GM23338 (cell line): Measurements from ENCODE around the gene KCNC4. TPM values are rescaled to one million over a fixed set of nuclear protein-coding genes. Genes with fewer than 3 reads are reported as not detected.
A peak's percentile ranks its signal among the peaks of the same experiment; 100 is the strongest.

Source experiments
- ATAC-seq: fragments of 200-7000 bp; cut with Tn5 transposase; 3 replicates; pipeline ENCODE4 v1.9.1; 2020
- DNase-seq: peaks from one replicate; pipeline ENCODE4 v3.0.0-alpha.2; 2015; ENCODE audit warnings: low spot score
- H2AFZ ChIP-seq: fragments of 200-600 bp; sonication (generic); 2 replicates; pipeline ENCODE4 v1.8.0; 2016; ENCODE audit warnings: antibody characterized with exemption, mild to moderate bottlenecking, moderate library complexity
- H3F3A ChIP-seq: fragments of 200-600 bp; sonication (generic); replicated peaks from 2 replicates; pipeline ENCODE4 v1.8.0; 2017; ENCODE audit warnings: antibody characterized with exemption, mixed run types, low read depth
- H3K27ac ChIP-seq: fragments of 200-600 bp; sonication (generic); 2 replicates; pipeline ENCODE4 v1.6.1; 2016; ENCODE audit warnings: low read depth
- H3K27me3 ChIP-seq: fragments of 200-600 bp; sonication (generic); 2 replicates; pipeline ENCODE4 v1.8.0; 2016; ENCODE audit warnings: mild to moderate bottlenecking, mixed run types, moderate library complexity; ENCODE audit not compliant: insufficient read depth
- H3K36me3 ChIP-seq: fragments of 200-600 bp; sonication (generic); 2 replicates; pipeline ENCODE4 v1.8.0; 2016; ENCODE audit warnings: mild to moderate bottlenecking; ENCODE audit not compliant: insufficient read depth
- H3K4me1 ChIP-seq: fragments of 200-600 bp; sonication (generic); 2 replicates; pipeline ENCODE4 v1.8.0; 2016; ENCODE audit warnings: mild to moderate bottlenecking, moderate library complexity; ENCODE audit not compliant: insufficient read depth
- H3K4me2 ChIP-seq: fragments of 200-600 bp; sonication (generic); 2 replicates; pipeline ENCODE4 v1.7.1; 2017; ENCODE audit warnings: mixed run types
- H3K4me3 ChIP-seq: fragments of 200-600 bp; sonication (generic); 2 replicates; pipeline ENCODE4 v1.6.1; 2016; ENCODE audit warnings: mixed run types
- H3K79me2 ChIP-seq: fragments of 200-600 bp; sonication (generic); replicated peaks from 2 replicates; pipeline ENCODE4 v1.8.0; 2017; ENCODE audit warnings: mild to moderate bottlenecking; ENCODE audit not compliant: insufficient read depth
- H3K9me2 ChIP-seq: fragments of 200-600 bp; sonication (generic); 2 replicates; pipeline ENCODE4 v1.8.0; 2017; ENCODE audit not compliant: insufficient read depth
- H4K20me1 ChIP-seq: fragments of 200-600 bp; sonication (generic); replicated peaks from 2 replicates; pipeline ENCODE4 v1.8.0; 2017; ENCODE audit warnings: mild to moderate bottlenecking; ENCODE audit not compliant: insufficient read depth
- H3K27ac Mint-ChIP-seq: 2 replicates; pipeline ENCODE4 v1.8.0; 2020; ENCODE audit warnings: inconsistent platforms, mild to moderate bottlenecking, moderate library complexity, mixed read lengths
- H3K27me3 Mint-ChIP-seq: 3 replicates; pipeline ENCODE4 v1.8.0; 2022; ENCODE audit warnings: low read depth, mild to moderate bottlenecking, moderate library complexity, mixed read lengths, inconsistent platforms; ENCODE audit not compliant: insufficient read depth, poor library complexity
- H3K36me3 Mint-ChIP-seq: 3 replicates; pipeline ENCODE4 v1.8.0; 2021; ENCODE audit warnings: low read depth, mild to moderate bottlenecking, inconsistent platforms, moderate library complexity, mixed read lengths
- H3K4me1 Mint-ChIP-seq: 3 replicates; pipeline ENCODE4 v1.8.0; 2020; ENCODE audit warnings: mild to moderate bottlenecking, inconsistent platforms, mixed read lengths
- H3K4me3 Mint-ChIP-seq: 3 replicates; pipeline ENCODE4 v1.8.0; 2021; ENCODE audit warnings: moderate library complexity, mild to moderate bottlenecking, inconsistent platforms, mixed read lengths
- H3K9me3 Mint-ChIP-seq: 3 replicates; pipeline ENCODE4 v1.8.0; 2020; ENCODE audit warnings: moderate library complexity, mild to moderate bottlenecking, inconsistent platforms, mixed read lengths
- CREB1 ChIP-seq: fragments of 250-450 bp; sonication (Bioruptor Pico); IDR thresholded peaks from 2 replicates; pipeline ENCODE4 v1.5.0; 2020; ENCODE audit warnings: low read depth, mild to moderate bottlenecking, moderate library complexity
- EZH2 ChIP-seq: fragments of 200-600 bp; sonication (generic); IDR thresholded peaks from one replicate; pipeline ENCODE4 v1.8.0; 2017; ENCODE audit warnings: antibody characterized with exemption, mild to moderate bottlenecking, low read depth; ENCODE audit not compliant: unreplicated experiment
- EZH2phosphoT487 ChIP-seq: fragments of 200-600 bp; sonication (generic); IDR thresholded peaks from one replicate; pipeline ENCODE4 v1.8.1; 2018; ENCODE audit warnings: antibody characterized with exemption; ENCODE audit not compliant: unreplicated experiment
- JUNB ChIP-seq: IDR thresholded peaks from one replicate; pipeline ENCODE4 v1.6.1; 2016; ENCODE audit warnings: antibody characterized with exemption; ENCODE audit not compliant: unreplicated experiment
- NANOG ChIP-seq: IDR thresholded peaks from 2 replicates; pipeline ENCODE4 v1.6.1; 2016; ENCODE audit warnings: antibody characterized with exemption, borderline replicate concordance
- POLR2AphosphoS5 ChIP-seq: IDR thresholded peaks from 2 replicates; pipeline ENCODE4 v1.6.1; 2016; ENCODE audit warnings: antibody characterized with exemption, low read depth
- STAT1 ChIP-seq: IDR thresholded peaks from one replicate; pipeline ENCODE4 v1.6.1; 2016; ENCODE audit warnings: antibody characterized with exemption; ENCODE audit not compliant: unreplicated experiment
- ZNF114 ChIP-seq: fragments of 250-450 bp; sonication (Bioruptor Pico); IDR thresholded peaks from 2 replicates; pipeline ENCODE4 v1.5.0; 2020; ENCODE audit warnings: mild to moderate bottlenecking, moderate library complexity
- ZNF331 ChIP-seq: fragments of 250-450 bp; sonication (Bioruptor Pico); IDR thresholded peaks from 2 replicates; pipeline ENCODE4 v1.5.0; 2020; ENCODE audit warnings: low read depth, mild to moderate bottlenecking, moderate library complexity
- polyA plus RNA-seq: library from polyadenylated mRNA; unstranded; fragments of >200 nt; fragmentation: Nextera tagmentation; extraction: Ambion mirVana; gene quantifications from 2 replicates; pipeline ENCODE4 v1.2.1, GENCODE V29; 2016
- total RNA-seq: library from RNA; depleted of rRNA; stranded (reverse); fragments of >200 nt; shearing (Covaris generic); gene quantifications from 2 replicates; pipeline ENCODE4 v1.2.3, GENCODE V29; 2014
- TF ChIP-seq, protein P1 (sequence below): IDR thresholded peaks from one replicate; pipeline ENCODE4 v1.6.1; 2018; ENCODE audit warnings: antibody characterized with exemption; ENCODE audit not compliant: unreplicated experiment
- TF ChIP-seq, protein P2 (sequence below), 2 experiments: fragments of 200-600 bp in 1 of 2; sonication (generic) in 1 of 2; conservative IDR thresholded peaks; 2 replicates each; pipeline versions ENCODE4 v1.5.1 to v1.6.1; 2016 to 2017; ENCODE audit warnings: antibody characterized with exemption in 2 of 2, low read depth in 2 of 2, mild to moderate bottlenecking in 2 of 2, moderate library complexity in 1 of 2
- TF ChIP-seq, protein P3 (sequence below): IDR thresholded peaks from 2 replicates; pipeline ENCODE4 v1.6.1; 2016; ENCODE audit warnings: antibody characterized with exemption

KCNC4 gene
- total and polyA plus RNA-seq, 2 experiments from 2014 or later = 3.5 to 10.7 TPM

DNA sequence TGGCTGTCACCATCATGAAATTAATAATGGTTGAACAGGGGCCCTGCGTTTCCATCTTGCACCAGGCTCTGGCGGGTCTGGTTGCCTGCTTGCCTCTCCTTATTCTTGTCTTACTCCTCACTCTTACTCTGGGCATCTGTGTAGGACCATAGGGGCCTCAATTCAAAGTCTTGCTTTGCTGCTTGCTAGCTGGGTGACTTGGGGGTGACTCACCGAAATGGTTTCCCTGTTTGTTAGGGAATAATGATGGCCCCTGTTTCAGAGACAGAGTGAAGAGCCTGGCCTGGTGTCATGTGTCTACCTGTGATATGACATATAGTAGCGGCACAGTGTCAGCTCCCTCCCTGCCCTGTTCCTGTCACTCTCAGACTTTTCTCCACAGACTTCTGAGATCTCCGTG is 24.6 kb downstream of the KCNC4 start:
- no peak for DNase-seq
- H3K79me2 ChIP-seq = no peaks in the 10 kb centered on the region
- TF ChIP-seq STAT1 = no peak
- TF ChIP-seq EZH2phosphoT487 = no peak
- TF ChIP-seq, protein P1, sequence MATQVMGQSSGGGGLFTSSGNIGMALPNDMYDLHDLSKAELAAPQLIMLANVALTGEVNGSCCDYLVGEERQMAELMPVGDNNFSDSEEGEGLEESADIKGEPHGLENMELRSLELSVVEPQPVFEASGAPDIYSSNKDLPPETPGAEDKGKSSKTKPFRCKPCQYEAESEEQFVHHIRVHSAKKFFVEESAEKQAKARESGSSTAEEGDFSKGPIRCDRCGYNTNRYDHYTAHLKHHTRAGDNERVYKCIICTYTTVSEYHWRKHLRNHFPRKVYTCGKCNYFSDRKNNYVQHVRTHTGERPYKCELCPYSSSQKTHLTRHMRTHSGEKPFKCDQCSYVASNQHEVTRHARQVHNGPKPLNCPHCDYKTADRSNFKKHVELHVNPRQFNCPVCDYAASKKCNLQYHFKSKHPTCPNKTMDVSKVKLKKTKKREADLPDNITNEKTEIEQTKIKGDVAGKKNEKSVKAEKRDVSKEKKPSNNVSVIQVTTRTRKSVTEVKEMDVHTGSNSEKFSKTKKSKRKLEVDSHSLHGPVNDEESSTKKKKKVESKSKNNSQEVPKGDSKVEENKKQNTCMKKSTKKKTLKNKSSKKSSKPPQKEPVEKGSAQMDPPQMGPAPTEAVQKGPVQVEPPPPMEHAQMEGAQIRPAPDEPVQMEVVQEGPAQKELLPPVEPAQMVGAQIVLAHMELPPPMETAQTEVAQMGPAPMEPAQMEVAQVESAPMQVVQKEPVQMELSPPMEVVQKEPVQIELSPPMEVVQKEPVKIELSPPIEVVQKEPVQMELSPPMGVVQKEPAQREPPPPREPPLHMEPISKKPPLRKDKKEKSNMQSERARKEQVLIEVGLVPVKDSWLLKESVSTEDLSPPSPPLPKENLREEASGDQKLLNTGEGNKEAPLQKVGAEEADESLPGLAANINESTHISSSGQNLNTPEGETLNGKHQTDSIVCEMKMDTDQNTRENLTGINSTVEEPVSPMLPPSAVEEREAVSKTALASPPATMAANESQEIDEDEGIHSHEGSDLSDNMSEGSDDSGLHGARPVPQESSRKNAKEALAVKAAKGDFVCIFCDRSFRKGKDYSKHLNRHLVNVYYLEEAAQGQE = no peak
- no peak overlapping the region for H3K27ac ChIP-seq
- Mint-ChIP-seq H3K9me3 (no peaks in the 10 kb centered on the region; the same call in 2 of the 3 replicates), H3K27me3 (peaks cover 9% of the 10 kb centered on the region), H3K36me3 (peaks cover 5% of the 10 kb centered on the region; the same call in 2 of the 3 replicates), H3K4me1 (peaks cover 38% of the 10 kb centered on the region), H3K4me3 (no peak overlapping the region), H3K27ac (no peak overlapping the region)
- 0 out of 2 replicates have a peak, but pooled peaks cover 3% of the 10 kb centered on the region for H3K9me2 ChIP-seq
- H4K20me1 ChIP-seq = no peaks in the 10 kb centered on the region
- H2AFZ ChIP-seq = no peak overlapping the region
- H3K4me1 ChIP-seq = peaks cover 4% of the 10 kb centered on the region; the same call in 1 of the 2 replicates
- no peak overlapping the region for H3K4me2 ChIP-seq
- no peak for ATAC-seq
- no peaks in the 10 kb centered on the region for H3K27me3 ChIP-seq
- H3K36me3 ChIP-seq = peaks cover 5% of the 10 kb centered on the region; the same call in 1 of the 2 replicates
- no peak overlapping the region for H3K4me3 ChIP-seq
- no peaks in the 10 kb centered on the region for H3F3A ChIP-seq

DNA sequence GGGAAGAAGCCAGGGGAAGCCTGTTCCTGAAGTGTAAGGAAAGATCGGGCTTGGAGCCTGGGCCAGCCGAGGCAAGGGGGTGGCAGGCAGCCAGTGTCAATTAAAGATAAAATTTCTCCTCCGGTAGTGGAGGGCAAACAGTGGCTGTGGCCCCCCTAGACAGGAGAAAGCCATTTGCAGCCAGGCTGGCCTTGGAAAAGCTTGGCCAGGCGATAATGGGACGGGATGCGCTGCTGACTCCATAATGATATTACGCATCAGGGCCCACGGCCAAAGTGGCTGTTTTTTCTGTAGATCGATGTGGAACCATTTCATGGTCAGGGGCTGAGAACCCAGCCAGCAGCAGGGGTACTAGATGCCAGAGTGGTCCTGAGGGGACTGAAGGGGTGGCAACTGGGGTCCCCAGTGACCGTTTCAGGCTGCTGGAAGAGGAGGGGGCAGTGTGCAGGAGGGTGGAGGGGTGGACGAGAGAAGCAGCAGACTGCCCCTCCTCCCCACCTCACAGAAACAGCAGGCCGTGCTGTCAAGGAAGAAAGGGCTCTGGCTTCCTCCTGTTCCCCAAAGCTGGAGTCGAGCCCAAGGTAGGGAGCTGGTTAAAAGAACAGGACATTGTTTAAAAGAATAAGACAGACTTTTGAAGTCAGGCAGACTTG is 25.2 kb downstream of the KCNC4 start:
- H3K4me3 Mint-ChIP-seq = no peak overlapping the region
- Histone ChIP-seq H3K4me2 (no peak overlapping the region), H2AFZ (no peak overlapping the region), H3K79me2 (no peaks in the 10 kb centered on the region), H4K20me1 (no peaks in the 10 kb centered on the region), H3K9me2 (0 out of 2 replicates have a peak, but pooled peaks cover 3% of the 10 kb centered on the region), H3K36me3 (peaks cover 5% of the 10 kb centered on the region; the same call in 1 of the 2 replicates), H3F3A (no peaks in the 10 kb centered on the region), H3K27me3 (no peaks in the 10 kb centered on the region), H3K27ac (no peak overlapping the region), H3K4me1 (peaks cover 6% of the 10 kb centered on the region; the same call in 1 of the 2 replicates), H3K4me3 (no peak overlapping the region)
- H3K27ac Mint-ChIP-seq = no peak overlapping the region; the same call in 1 of the 2 replicates
- peak; percentile 56 for ATAC-seq
- H3K36me3 Mint-ChIP-seq = peaks cover 3% of the 10 kb centered on the region; the same call in 1 of the 3 replicates
- H3K27me3 Mint-ChIP-seq = peaks cover 9% of the 10 kb centered on the region
- peaks cover 38% of the 10 kb centered on the region for H3K4me1 Mint-ChIP-seq
- DNase-seq = no peak
- no peaks in the 10 kb centered on the region; the same call in 2 of the 3 replicates for H3K9me3 Mint-ChIP-seq
- TF ChIP-seq ZNF331 = no peak
- TF ChIP-seq ZNF114 = no peak
- no peak for TF ChIP-seq JUNB
- TF ChIP-seq, protein P1 = no peak
- no peak for TF ChIP-seq EZH2
- no peak for TF ChIP-seq NANOG
- no peak for TF ChIP-seq CREB1 (CRISPR knock-in tag)
- TF ChIP-seq, protein P2, sequence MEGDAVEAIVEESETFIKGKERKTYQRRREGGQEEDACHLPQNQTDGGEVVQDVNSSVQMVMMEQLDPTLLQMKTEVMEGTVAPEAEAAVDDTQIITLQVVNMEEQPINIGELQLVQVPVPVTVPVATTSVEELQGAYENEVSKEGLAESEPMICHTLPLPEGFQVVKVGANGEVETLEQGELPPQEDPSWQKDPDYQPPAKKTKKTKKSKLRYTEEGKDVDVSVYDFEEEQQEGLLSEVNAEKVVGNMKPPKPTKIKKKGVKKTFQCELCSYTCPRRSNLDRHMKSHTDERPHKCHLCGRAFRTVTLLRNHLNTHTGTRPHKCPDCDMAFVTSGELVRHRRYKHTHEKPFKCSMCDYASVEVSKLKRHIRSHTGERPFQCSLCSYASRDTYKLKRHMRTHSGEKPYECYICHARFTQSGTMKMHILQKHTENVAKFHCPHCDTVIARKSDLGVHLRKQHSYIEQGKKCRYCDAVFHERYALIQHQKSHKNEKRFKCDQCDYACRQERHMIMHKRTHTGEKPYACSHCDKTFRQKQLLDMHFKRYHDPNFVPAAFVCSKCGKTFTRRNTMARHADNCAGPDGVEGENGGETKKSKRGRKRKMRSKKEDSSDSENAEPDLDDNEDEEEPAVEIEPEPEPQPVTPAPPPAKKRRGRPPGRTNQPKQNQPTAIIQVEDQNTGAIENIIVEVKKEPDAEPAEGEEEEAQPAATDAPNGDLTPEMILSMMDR (conservative IDR thresholded peaks at IDR 0.05; ENCODE audit: low read depth in 2 of 2) = no peak
- no peak for TF ChIP-seq POLR2AphosphoS5
- TF ChIP-seq, protein P3, sequence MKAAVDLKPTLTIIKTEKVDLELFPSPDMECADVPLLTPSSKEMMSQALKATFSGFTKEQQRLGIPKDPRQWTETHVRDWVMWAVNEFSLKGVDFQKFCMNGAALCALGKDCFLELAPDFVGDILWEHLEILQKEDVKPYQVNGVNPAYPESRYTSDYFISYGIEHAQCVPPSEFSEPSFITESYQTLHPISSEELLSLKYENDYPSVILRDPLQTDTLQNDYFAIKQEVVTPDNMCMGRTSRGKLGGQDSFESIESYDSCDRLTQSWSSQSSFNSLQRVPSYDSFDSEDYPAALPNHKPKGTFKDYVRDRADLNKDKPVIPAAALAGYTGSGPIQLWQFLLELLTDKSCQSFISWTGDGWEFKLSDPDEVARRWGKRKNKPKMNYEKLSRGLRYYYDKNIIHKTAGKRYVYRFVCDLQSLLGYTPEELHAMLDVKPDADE = no peak
